Measurements from ENCODE around the gene VAV3. TPM values are rescaled to one million over a fixed set of nuclear protein-coding genes. Genes with fewer than 3 reads are reported as not detected.

The VAV3 gene
- total RNA-seq, 1 donor from 2014 or later, result 2.9 TPM

DNA sequence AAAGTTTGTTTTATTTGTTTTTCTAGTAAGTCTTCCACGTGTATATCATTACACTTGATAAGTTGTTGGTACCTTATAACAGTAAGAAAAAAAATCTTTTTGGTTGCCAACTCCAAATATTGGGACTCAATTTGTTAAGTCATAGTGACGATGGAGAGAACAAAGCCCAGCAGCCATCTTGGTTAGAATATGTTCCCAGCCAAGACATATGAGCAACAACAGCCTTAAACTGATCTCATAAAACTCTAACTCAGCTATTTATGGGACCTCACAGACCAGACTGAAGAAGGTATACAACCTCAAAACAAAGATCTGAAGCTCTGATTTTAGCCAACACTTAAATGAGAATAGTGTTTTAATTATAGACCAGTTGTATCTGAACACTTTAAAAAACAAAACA, 281.3 kb downstream of the VAV3 start:
- no peak overlapping the region for H3K4me3 Mint-ChIP-seq
- no peaks in the 10 kb centered on the region for H3K27me3 Mint-ChIP-seq (ENCODE audit: low read depth)
- no peaks in the 10 kb centered on the region for H3K36me3 Mint-ChIP-seq (ENCODE audit: low read depth)
- H3K27ac Mint-ChIP-seq (ENCODE audit: unreplicated experiment), result no peak overlapping the region
- TF ChIP-seq, protein P1, sequence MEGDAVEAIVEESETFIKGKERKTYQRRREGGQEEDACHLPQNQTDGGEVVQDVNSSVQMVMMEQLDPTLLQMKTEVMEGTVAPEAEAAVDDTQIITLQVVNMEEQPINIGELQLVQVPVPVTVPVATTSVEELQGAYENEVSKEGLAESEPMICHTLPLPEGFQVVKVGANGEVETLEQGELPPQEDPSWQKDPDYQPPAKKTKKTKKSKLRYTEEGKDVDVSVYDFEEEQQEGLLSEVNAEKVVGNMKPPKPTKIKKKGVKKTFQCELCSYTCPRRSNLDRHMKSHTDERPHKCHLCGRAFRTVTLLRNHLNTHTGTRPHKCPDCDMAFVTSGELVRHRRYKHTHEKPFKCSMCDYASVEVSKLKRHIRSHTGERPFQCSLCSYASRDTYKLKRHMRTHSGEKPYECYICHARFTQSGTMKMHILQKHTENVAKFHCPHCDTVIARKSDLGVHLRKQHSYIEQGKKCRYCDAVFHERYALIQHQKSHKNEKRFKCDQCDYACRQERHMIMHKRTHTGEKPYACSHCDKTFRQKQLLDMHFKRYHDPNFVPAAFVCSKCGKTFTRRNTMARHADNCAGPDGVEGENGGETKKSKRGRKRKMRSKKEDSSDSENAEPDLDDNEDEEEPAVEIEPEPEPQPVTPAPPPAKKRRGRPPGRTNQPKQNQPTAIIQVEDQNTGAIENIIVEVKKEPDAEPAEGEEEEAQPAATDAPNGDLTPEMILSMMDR (conservative IDR thresholded peaks at IDR 0.05), result no peak
- no peak for DNase-seq (ENCODE audit: low read depth, low spot score)
- H3K4me1 Mint-ChIP-seq, result peaks cover 3% of the 10 kb centered on the region
- peaks cover 2% of the 10 kb centered on the region for H3K9me3 Mint-ChIP-seq

DNA sequence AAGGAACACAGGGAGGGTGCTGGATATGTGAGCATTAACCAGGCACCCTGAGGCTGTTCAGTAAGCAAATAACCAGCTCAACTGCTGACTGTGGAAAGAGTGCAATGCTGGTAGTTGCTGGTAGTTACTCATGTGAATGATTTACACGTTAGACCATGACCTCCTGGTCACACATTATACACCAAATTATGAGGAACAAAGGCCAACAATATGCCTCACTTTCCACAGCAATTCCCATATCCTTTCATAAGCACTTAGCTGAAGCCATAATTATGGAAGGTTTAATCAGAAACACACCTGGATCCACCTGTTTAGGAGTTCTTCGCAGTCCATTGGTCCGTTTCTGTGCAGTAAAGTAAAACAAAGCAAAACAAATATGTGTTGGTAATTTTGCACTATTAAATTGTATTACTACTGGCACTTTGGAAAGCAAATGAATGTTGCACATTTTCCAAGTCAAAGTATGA, 281.8 kb downstream of the VAV3 start:
- H3K36me3 Mint-ChIP-seq (ENCODE audit: low read depth), result no peaks in the 10 kb centered on the region
- peaks cover 3% of the 10 kb centered on the region for H3K4me1 Mint-ChIP-seq
- H3K27me3 Mint-ChIP-seq (ENCODE audit: low read depth), result no peaks in the 10 kb centered on the region
- peaks cover 2% of the 10 kb centered on the region for H3K9me3 Mint-ChIP-seq
- TF ChIP-seq, protein P1 (conservative IDR thresholded peaks at IDR 0.05), result no peak
- H3K27ac Mint-ChIP-seq (ENCODE audit: unreplicated experiment), result no peak overlapping the region
- DNase-seq (ENCODE audit: low read depth, low spot score), result no peak
- H3K4me3 Mint-ChIP-seq, result no peak overlapping the region

DNA sequence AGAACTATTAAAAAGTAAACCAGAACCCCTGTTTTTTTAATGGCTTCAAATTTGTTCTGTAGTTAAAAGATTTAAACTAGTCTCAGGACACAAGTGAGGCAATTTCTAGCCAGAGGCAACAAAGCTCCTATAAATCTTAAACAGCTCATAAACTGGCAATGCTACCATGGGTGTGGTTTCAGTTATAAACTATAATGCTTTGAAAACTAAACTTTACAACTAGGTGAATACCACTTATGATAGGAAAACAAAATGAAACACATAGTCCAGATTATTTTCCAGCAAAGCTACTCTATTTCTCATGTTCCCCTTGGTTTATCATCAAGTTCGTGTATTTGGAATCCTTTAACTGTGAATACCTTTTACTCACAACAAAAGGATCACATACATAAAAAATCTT, 282.5 kb downstream of the VAV3 start:
- H3K27ac Mint-ChIP-seq (ENCODE audit: unreplicated experiment), result no peak overlapping the region
- no peaks in the 10 kb centered on the region for H3K27me3 Mint-ChIP-seq (ENCODE audit: low read depth)
- no peaks in the 10 kb centered on the region for H3K36me3 Mint-ChIP-seq (ENCODE audit: low read depth)
- peaks cover 6% of the 10 kb centered on the region for H3K4me1 Mint-ChIP-seq
- H3K4me3 Mint-ChIP-seq, result no peak overlapping the region
- DNase-seq (ENCODE audit: low read depth, low spot score), result no peak
- TF ChIP-seq, protein P1 (conservative IDR thresholded peaks at IDR 0.05), result no peak
- peaks cover 2% of the 10 kb centered on the region for H3K9me3 Mint-ChIP-seq

DNA sequence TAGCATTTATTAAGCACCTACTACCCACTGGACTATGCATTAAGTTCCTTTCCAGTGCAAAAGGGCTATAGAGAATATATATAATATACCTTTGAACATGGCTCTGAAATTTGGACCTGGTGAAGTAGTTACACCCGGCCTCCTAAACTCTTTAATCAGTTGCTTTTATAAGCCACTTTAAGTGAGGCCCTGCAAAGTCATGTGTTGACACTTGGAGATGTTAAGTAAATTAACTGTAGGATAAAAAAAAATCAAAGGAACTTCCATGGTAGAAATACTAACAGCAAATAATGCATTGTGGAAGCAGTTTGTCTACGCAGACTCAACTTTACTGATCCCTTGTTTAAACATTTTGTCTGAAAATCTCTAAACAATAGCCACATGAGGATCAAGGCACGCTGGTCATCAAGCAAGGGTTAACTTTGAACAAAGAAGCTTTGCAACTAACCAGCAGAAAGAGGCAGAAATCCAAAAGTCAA, 283.9 kb downstream of the VAV3 start:
- Mint-ChIP-seq H3K27ac (ENCODE audit: unreplicated experiment) (no peak overlapping the region), H3K4me3 (no peak overlapping the region), H3K36me3 (ENCODE audit: low read depth) (no peaks in the 10 kb centered on the region), H3K9me3 (peaks cover 2% of the 10 kb centered on the region), H3K4me1 (peaks cover 6% of the 10 kb centered on the region), H3K27me3 (ENCODE audit: low read depth) (no peaks in the 10 kb centered on the region)
- TF ChIP-seq, protein P1 (conservative IDR thresholded peaks at IDR 0.05), result no peak
- no peak for DNase-seq (ENCODE audit: low read depth, low spot score)

DNA sequence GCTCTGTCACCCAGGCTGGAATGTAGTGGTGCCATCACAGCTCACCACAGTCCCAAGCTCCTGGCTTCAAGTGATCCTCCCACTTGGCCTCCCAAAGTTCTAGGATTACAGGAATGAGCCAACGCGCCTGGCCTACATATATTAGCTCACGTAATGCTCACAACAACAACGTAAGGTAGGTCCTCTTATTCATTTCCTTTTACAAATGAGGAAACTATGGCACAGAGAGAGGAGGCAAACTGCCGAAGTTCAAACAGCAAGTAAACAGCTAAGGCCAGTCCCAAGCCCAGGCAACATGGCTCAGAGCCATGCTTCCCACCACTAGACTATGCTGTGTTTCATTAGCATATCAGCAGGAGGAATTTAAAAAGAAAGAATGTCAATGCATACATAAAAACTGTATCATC, 284.4 kb downstream of the VAV3 start:
- H3K27ac Mint-ChIP-seq (ENCODE audit: unreplicated experiment), result no peak overlapping the region
- H3K27me3 Mint-ChIP-seq (ENCODE audit: low read depth), result no peaks in the 10 kb centered on the region
- DNase-seq (ENCODE audit: low read depth, low spot score), result no peak
- peaks cover 2% of the 10 kb centered on the region for H3K9me3 Mint-ChIP-seq
- TF ChIP-seq, protein P1 (conservative IDR thresholded peaks at IDR 0.05), result no peak
- no peak overlapping the region for H3K4me3 Mint-ChIP-seq
- peaks cover 6% of the 10 kb centered on the region for H3K4me1 Mint-ChIP-seq
- no peaks in the 10 kb centered on the region for H3K36me3 Mint-ChIP-seq (ENCODE audit: low read depth)
